IMR-90 (cell line): Measurements from ENCODE around the gene EFHC1.

Source experiments
- BHLHE40 ChIP-seq: fragments of 150-350 bp; IDR thresholded peaks from 2 replicates; pipeline ENCODE4 v1.6.1; 2016; ENCODE audit warnings: mild to moderate bottlenecking, low read depth, low read length
- CEBPB ChIP-seq: IDR thresholded peaks from 2 replicates; pipeline ENCODE4 v1.6.1; 2012; ENCODE audit warnings: low read depth, low read length, improper control_type of control experiment
- MAZ ChIP-seq: IDR thresholded peaks from 2 replicates; pipeline ENCODE4 v1.6.1; 2012; ENCODE audit warnings: low read depth, mild to moderate bottlenecking, low read length, improper control_type of control experiment, moderate library complexity, borderline replicate concordance
- MXI1 ChIP-seq: IDR thresholded peaks from 2 replicates; pipeline ENCODE4 v1.6.1; 2012; ENCODE audit warnings: low read depth, mild to moderate bottlenecking, low read length, moderate library complexity, borderline replicate concordance
- POLR2A ChIP-seq: IDR thresholded peaks from 2 replicates; pipeline ENCODE4 v1.6.1; 2012; ENCODE audit warnings: mild to moderate bottlenecking, low read depth, low read length
- RAD21 ChIP-seq: IDR thresholded peaks from 2 replicates; pipeline ENCODE4 v1.6.1; 2012; ENCODE audit warnings: low read length, improper control_type of control experiment
- RCOR1 ChIP-seq: IDR thresholded peaks from 2 replicates; pipeline ENCODE4 v1.6.1; 2012; ENCODE audit warnings: mild to moderate bottlenecking, low read length, improper control_type of control experiment; ENCODE audit not compliant: insufficient replicate concordance
- RFX5 ChIP-seq: IDR thresholded peaks from 2 replicates; pipeline ENCODE4 v1.8.0; 2012; ENCODE audit warnings: low read depth, mild to moderate bottlenecking, low read length, moderate library complexity
- TF ChIP-seq, protein P1 (sequence below): conservative IDR thresholded peaks from 2 replicates; pipeline ENCODE4 v1.5.1; 2012; ENCODE audit warnings: mild to moderate bottlenecking, low read depth, low read length, improper control_type of control experiment
- TF ChIP-seq, protein P2 (sequence below): fragments of 150-350 bp; IDR thresholded peaks from 2 replicates; pipeline ENCODE4 v1.6.1; 2017; ENCODE audit warnings: mild to moderate bottlenecking, antibody characterized with exemption, low read length, low read depth

DNA sequence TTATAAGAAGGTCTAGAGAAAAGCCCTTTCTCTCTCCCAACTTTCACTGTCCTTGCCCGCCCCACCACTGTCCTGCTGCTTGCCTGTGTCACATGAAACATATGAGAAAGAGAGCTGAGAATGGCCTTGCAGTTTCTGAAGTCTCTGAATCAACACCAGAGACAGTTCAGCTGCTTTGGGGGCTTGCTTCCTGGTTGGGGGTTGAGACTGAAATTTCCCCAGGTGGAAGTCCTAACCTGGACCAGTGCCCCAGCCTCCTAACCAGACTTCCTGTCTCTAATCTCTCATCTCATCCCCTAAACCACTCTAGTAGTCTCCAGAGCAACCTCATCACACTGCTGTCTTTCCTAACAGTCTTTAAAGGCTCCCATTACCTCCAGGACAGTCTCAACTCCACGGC, 146.1 kb downstream of the EFHC1 start:
- no peak for TF ChIP-seq MAZ
- TF ChIP-seq, protein P1, sequence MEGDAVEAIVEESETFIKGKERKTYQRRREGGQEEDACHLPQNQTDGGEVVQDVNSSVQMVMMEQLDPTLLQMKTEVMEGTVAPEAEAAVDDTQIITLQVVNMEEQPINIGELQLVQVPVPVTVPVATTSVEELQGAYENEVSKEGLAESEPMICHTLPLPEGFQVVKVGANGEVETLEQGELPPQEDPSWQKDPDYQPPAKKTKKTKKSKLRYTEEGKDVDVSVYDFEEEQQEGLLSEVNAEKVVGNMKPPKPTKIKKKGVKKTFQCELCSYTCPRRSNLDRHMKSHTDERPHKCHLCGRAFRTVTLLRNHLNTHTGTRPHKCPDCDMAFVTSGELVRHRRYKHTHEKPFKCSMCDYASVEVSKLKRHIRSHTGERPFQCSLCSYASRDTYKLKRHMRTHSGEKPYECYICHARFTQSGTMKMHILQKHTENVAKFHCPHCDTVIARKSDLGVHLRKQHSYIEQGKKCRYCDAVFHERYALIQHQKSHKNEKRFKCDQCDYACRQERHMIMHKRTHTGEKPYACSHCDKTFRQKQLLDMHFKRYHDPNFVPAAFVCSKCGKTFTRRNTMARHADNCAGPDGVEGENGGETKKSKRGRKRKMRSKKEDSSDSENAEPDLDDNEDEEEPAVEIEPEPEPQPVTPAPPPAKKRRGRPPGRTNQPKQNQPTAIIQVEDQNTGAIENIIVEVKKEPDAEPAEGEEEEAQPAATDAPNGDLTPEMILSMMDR, result no peak
- TF ChIP-seq BHLHE40, result no peak
- TF ChIP-seq POLR2A, result no peak
- TF ChIP-seq, protein P2, sequence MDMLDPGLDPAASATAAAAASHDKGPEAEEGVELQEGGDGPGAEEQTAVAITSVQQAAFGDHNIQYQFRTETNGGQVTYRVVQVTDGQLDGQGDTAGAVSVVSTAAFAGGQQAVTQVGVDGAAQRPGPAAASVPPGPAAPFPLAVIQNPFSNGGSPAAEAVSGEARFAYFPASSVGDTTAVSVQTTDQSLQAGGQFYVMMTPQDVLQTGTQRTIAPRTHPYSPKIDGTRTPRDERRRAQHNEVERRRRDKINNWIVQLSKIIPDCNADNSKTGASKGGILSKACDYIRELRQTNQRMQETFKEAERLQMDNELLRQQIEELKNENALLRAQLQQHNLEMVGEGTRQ, result no peak
- no peak for TF ChIP-seq CEBPB
- TF ChIP-seq MXI1, result no peak
- no peak for TF ChIP-seq RFX5
- no peak for TF ChIP-seq RAD21
- TF ChIP-seq RCOR1, result no peak
